Measurements from ENCODE around the gene SMG6. TPM values are rescaled to one million over a fixed set of nuclear protein-coding genes. Genes with fewer than 3 reads are reported as not detected.
A peak's percentile ranks its signal among the peaks of the same experiment; 100 is the strongest.

SMG6 gene
- total RNA-seq, 1 donor from 2014 or later: 39.7 TPM

DNA sequence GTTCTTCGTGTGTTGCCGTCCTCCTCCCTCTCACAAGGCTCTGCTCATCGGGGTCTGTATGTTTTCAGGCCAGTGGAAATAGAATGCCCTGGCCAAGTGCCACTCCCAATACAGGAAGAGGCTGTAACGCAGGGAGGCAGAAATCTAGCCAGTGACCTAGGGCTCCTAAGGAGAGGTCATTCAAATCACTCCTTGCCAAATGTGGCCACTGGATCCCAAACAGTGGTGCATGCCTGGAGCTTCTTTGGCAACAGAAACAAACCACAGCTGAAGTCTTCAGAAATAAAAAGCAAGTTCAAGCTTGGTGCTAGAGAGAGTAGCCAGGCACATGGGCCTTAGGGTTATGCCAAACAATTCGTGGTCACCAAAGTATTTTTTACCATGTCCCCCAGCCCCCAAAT, 66.1 kb downstream of the SMG6 start:
- FAIRE-seq (no peak), DNase-seq (ENCODE audit: low read depth) (peak; percentile 81)
- Mint-ChIP-seq H3K36me3 (ENCODE audit: low read depth, unreplicated experiment) (peaks cover 11% of the 10 kb centered on the region), H3K27me3 (ENCODE audit: low read depth, unreplicated experiment) (no peaks in the 10 kb centered on the region), H3K27ac (ENCODE audit: unreplicated experiment) (peak overlapping the region; percentile 81), H3K4me1 (ENCODE audit: low read depth, unreplicated experiment) (peaks cover 71% of the 10 kb centered on the region), H3K9me3 (ENCODE audit: unreplicated experiment) (no peaks in the 10 kb centered on the region), H3K4me3 (ENCODE audit: unreplicated experiment) (peak overlapping the region; percentile 8)
- Histone ChIP-seq H3K27me3 (ENCODE audit: insufficient read depth, low read length) (no peaks in the 10 kb centered on the region), H2AFZ (ENCODE audit: low read depth, low read length) (no peak overlapping the region), H3K4me3 (ENCODE audit: insufficient read depth, low read depth, low read length) (no peak overlapping the region), H3K79me2 (ENCODE audit: insufficient read depth, low read length) (peaks cover 15% of the 10 kb centered on the region), H3K36me3 (ENCODE audit: insufficient read depth, low read length) (no peaks in the 10 kb centered on the region), H3K27ac (ENCODE audit: low read depth, low read length) (peak overlapping the region; percentile 67), H3K9me3 (ENCODE audit: insufficient read depth, low read depth, low read length) (no peaks in the 10 kb centered on the region), H3K4me1 (ENCODE audit: insufficient read depth, low read length) (peaks cover 59% of the 10 kb centered on the region), H3K4me2 (ENCODE audit: low read length) (peak overlapping the region; percentile 52), H4K20me1 (ENCODE audit: insufficient read depth, low read length) (no peaks in the 10 kb centered on the region), H3K9ac (ENCODE audit: low read length) (peak overlapping the region; percentile 65)
- TF ChIP-seq EZH2 (IDR thresholded peaks at IDR 0.05; ENCODE audit: insufficient read depth, low read length): no peak

DNA sequence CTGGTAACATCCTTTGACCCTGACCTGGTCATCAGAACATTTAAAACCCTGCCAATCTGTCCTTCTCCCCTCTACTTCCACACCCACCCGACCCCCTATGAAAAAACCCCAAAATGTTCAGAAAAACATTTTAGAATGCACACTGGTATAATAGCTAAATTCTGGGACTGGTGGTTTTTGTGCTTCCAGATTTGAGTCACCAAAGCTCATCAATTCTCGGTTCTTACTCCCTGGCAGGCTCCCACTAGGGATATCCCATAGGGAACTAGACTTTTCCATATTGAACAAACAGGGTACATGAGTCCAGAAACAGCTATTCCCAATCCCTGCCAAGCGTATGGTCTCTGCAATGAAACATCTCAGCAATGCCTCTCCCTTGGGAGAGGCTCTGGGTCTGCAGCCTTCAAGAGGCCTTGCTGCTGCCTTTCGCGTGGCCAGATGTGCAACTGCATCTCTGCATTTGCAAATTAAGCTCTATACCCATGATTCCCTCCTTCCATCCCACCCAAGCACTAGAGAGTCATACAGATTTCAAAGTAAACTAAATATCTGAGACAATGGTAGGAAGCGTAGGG, 67.7 kb downstream of the SMG6 start:
- H3K4me1 Mint-ChIP-seq (ENCODE audit: low read depth, unreplicated experiment): peaks cover 75% of the 10 kb centered on the region
- H3K27me3 Mint-ChIP-seq (ENCODE audit: low read depth, unreplicated experiment): no peaks in the 10 kb centered on the region

DNA sequence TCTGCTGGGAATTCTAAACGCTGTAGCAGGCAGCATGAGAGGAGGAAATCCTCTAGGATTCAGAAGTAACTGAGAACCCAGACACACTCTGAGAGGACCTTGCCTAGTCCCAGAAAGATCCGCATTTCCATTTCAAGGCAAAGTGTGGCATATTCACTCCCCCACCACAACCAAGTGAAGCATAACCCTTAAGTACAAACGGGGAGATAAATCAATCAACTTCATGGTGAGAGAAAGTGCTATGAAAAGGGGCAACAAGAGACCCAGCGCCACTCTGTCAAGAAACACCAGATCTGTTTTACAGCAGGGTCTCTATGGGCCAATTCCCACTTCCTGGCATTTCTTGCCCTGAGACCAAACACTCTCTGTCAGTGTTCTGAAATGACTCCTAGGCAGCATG, 68.3 kb downstream of the SMG6 start:
- TF ChIP-seq, protein P1, sequence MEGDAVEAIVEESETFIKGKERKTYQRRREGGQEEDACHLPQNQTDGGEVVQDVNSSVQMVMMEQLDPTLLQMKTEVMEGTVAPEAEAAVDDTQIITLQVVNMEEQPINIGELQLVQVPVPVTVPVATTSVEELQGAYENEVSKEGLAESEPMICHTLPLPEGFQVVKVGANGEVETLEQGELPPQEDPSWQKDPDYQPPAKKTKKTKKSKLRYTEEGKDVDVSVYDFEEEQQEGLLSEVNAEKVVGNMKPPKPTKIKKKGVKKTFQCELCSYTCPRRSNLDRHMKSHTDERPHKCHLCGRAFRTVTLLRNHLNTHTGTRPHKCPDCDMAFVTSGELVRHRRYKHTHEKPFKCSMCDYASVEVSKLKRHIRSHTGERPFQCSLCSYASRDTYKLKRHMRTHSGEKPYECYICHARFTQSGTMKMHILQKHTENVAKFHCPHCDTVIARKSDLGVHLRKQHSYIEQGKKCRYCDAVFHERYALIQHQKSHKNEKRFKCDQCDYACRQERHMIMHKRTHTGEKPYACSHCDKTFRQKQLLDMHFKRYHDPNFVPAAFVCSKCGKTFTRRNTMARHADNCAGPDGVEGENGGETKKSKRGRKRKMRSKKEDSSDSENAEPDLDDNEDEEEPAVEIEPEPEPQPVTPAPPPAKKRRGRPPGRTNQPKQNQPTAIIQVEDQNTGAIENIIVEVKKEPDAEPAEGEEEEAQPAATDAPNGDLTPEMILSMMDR (IDR thresholded peaks at IDR 0.05; ENCODE audit: insufficient read depth, low read depth, low read length): no peak
- TF ChIP-seq EZH2 (IDR thresholded peaks at IDR 0.05; ENCODE audit: insufficient read depth, low read length): no peak
- FAIRE-seq (no peak), DNase-seq (ENCODE audit: low read depth) (no peak)
- Histone ChIP-seq H3K27me3 (ENCODE audit: insufficient read depth, low read length) (no peaks in the 10 kb centered on the region), H3K27ac (ENCODE audit: low read depth, low read length) (peak overlapping the region; percentile 5), H4K20me1 (ENCODE audit: insufficient read depth, low read length) (no peaks in the 10 kb centered on the region), H2AFZ (ENCODE audit: low read depth, low read length) (no peak overlapping the region), H3K4me1 (ENCODE audit: insufficient read depth, low read length) (peaks cover 67% of the 10 kb centered on the region), H3K4me2 (ENCODE audit: low read length) (no peak overlapping the region), H3K4me3 (ENCODE audit: insufficient read depth, low read depth, low read length) (no peak overlapping the region), H3K79me2 (ENCODE audit: insufficient read depth, low read length) (peaks cover 18% of the 10 kb centered on the region), H3K9me3 (ENCODE audit: insufficient read depth, low read depth, low read length) (no peaks in the 10 kb centered on the region), H3K9ac (ENCODE audit: low read length) (no peak overlapping the region), H3K36me3 (ENCODE audit: insufficient read depth, low read length) (no peaks in the 10 kb centered on the region)
- Mint-ChIP-seq H3K27ac (ENCODE audit: unreplicated experiment) (no peak overlapping the region), H3K4me1 (ENCODE audit: low read depth, unreplicated experiment) (peaks cover 75% of the 10 kb centered on the region), H3K9me3 (ENCODE audit: unreplicated experiment) (no peaks in the 10 kb centered on the region), H3K27me3 (ENCODE audit: low read depth, unreplicated experiment) (no peaks in the 10 kb centered on the region), H3K4me3 (ENCODE audit: unreplicated experiment) (no peak overlapping the region), H3K36me3 (ENCODE audit: low read depth, unreplicated experiment) (peaks cover 22% of the 10 kb centered on the region)

More for the DNA sequence above, 67.7 kb downstream of the SMG6 start:
- H3K36me3 Mint-ChIP-seq (ENCODE audit: low read depth, unreplicated experiment): peaks cover 18% of the 10 kb centered on the region
- H3K27ac Mint-ChIP-seq (ENCODE audit: unreplicated experiment): peak overlapping the region; percentile 42
- Histone ChIP-seq H4K20me1 (ENCODE audit: insufficient read depth, low read length) (no peaks in the 10 kb centered on the region), H3K9me3 (ENCODE audit: insufficient read depth, low read depth, low read length) (no peaks in the 10 kb centered on the region), H3K4me1 (ENCODE audit: insufficient read depth, low read length) (peaks cover 67% of the 10 kb centered on the region), H3K4me3 (ENCODE audit: insufficient read depth, low read depth, low read length) (no peak overlapping the region), H3K9ac (ENCODE audit: low read length) (no peak overlapping the region), H3K79me2 (ENCODE audit: insufficient read depth, low read length) (peaks cover 13% of the 10 kb centered on the region), H3K27me3 (ENCODE audit: insufficient read depth, low read length) (no peaks in the 10 kb centered on the region), H3K36me3 (ENCODE audit: insufficient read depth, low read length) (no peaks in the 10 kb centered on the region), H2AFZ (ENCODE audit: low read depth, low read length) (no peak overlapping the region), H3K27ac (ENCODE audit: low read depth, low read length) (no peak overlapping the region), H3K4me2 (ENCODE audit: low read length) (no peak overlapping the region)
- FAIRE-seq (no peak), DNase-seq (ENCODE audit: low read depth) (no peak)
- no peaks in the 10 kb centered on the region for H3K9me3 Mint-ChIP-seq (ENCODE audit: unreplicated experiment)
- no peak for TF ChIP-seq EZH2 (IDR thresholded peaks at IDR 0.05; ENCODE audit: insufficient read depth, low read length)
- TF ChIP-seq, protein P1 (IDR thresholded peaks at IDR 0.05; ENCODE audit: insufficient read depth, low read depth, low read length): no peak
- no peak overlapping the region for H3K4me3 Mint-ChIP-seq (ENCODE audit: unreplicated experiment)

All from astrocyte (in vitro differentiated cells and primary cell).